HG03175 (cell line): ENCODE data around the gene FSTL4.

Experiments
- ATAC-seq: cut with Tn5 transposase; IDR thresholded peaks from one replicate; pipeline ENCODE4 v1.9.1; 2021; ENCODE audit warnings: mild to moderate bottlenecking, moderate library complexity; ENCODE audit not compliant: unreplicated experiment

FSTL4 gene

DNA sequence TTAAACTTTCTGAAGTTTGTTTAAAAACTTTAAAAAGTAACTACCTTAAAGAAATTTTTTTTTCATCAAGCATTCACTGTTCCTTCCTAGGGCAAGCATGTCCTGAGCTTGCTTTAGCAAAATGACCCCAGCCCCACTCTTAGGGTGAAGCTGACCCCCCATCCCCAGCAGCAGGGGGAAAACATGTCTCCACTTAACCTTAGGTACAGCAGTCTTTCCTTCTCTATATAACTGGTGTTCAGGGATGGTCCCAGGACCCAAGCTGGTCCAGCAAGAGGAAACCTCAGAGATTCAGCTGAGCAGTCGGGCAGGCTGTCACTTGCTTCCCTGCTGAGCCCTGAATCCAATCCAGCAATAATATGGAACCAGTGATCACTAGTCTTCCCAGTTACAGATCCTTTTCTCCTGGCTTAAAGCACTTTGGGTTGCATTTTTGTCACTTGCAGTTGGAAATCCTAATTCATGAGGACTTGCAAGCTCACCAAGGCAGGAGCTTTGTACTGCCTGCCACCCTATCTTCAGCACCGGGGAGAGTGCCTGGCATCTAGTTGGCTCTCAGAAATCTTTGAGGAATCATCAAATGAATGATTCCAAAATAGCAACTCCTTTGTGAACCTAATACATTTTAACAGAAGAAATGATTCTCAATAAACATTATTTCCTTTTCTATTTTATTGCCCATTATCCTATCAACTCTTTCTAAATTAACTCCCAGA is 91.2 kb downstream of the FSTL4 start:
- ATAC-seq: no peak

DNA sequence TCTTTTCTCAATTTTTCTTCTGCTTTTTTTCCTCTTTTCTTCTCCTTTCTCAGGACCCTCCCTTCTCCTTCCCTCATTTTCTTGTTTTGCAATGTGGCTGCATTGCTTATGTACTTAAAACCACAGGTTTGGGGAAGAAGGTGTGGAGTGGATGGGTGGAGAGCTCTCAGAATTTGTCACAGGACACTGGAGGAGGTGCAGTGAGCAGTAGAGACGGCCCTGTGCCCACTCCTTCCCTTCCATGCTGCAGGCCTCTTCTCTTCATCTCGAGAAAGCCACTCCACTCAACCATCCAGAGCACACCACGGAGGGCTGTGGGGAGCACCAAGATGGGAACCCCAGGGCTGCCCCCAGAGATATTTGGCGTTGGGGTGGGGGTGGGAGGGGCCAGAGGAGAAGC is 92.3 kb downstream of the FSTL4 start:
- ATAC-seq: no peak

DNA sequence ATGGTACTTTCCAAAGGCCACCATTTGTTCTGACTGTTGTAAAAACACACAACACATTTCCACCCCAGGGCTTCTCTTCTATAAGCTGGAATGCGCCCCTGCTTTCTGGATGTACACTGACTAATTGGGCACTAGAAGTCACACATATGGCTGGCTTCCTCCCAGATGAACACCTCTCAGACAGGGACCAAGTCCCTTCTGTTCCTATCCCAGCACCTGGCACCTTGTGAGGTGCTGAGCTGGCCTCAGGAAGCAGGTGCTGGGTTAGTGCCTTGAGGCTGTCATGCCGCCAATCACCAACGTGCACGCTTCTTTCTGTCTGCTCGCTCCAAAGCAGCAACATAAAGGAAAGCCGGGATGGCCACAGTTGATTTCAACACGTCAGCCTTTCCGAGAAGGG is 93.2 kb downstream of the FSTL4 start:
- no peak for ATAC-seq

DNA sequence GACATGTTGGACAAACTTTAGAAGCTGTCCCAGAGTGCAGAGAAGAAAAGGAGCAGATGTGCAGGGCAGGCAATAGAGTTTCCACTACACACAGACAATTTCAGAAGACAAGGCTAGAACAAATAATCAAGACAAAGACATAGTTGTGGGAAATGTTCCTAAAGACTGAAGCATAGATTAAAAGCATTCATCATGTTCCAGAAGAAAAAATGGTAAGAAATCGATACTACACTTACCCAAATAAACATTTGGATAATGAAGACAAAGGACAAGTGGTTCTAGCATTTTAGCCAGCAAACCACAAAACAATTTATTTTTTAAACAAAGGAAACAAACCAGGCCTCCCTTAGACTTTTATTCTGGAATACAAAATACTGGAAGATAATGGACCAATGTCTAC is 97.9 kb downstream of the FSTL4 start:
- ATAC-seq: no peak

DNA sequence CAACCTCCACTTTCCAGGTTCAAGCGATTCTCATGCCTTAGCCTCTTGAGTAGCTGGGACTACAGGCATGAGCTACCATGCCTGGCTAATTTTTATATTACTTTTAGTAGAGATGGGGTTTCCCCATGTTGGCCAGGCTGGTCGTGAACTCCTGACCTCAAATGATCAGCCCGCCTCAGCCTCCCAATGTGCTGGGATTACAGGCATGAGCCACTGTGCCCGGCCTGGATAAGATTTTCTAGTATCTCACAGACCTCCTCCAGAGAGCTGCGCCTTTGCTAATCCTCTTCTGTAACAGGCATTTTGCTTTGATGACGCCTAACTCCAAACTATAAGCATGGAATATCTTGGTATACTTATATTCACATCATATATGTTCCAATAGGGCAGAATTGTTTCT is 99.4 kb downstream of the FSTL4 start:
- no peak for ATAC-seq

DNA sequence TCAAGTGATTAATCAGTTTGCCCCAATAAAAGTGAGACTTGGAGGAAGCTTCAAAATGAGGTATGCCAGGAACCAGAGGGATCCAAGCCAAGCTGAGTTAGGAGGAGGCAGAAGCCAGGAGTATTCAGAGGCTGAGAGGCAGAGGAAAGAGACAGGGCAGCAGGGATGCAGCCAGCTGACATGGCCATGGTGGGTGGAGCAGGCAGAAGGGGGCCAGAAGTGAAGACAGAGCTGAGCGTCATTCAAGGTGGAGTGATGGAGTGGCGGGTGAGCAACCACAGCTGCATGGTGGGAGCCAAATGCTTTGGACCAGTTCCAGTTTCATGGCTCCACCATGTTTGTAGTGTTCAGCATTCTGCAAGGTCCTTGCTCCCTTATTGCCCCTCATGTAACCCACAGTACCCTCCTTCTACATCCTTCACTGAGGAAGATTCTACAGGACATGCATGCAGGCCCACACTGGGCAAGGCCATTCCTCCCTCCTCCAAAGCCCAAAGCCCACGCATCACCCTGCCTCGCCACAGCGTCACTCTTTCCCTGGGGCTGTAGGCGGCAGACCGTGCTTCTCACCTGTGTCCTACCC is 100.6 kb downstream of the FSTL4 start:
- no peak for ATAC-seq

DNA sequence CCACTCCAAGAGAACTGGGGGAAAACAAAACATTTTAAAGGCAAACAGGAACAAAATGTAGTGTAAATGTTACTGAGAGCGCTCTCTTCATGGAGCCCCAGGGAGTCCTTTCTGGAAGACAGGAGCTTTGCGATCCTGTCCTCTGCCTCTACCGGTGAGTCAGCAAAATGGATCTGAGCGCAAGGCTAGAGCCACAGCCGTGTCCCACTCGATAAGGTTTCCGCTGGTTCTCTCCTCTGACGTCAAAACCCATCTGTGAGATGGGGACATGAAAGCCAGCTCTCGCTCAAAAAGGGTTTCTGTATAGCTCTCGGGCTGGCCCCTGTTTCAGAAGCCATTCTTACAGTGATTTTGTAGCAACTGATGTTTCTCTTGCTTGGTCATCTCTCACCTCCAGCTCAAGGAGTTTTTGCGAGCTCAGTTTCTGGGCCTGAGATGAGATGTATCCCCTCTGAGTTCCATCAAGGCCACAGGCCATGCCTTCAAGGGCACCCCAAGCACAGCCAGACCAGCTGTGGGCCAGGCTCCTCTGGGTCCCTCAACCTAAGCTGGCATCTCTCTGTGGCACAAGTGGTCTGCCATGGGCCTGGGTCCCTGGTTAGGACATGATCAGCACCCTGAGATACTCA is 101.6 kb downstream of the FSTL4 start:
- no peak for ATAC-seq

DNA sequence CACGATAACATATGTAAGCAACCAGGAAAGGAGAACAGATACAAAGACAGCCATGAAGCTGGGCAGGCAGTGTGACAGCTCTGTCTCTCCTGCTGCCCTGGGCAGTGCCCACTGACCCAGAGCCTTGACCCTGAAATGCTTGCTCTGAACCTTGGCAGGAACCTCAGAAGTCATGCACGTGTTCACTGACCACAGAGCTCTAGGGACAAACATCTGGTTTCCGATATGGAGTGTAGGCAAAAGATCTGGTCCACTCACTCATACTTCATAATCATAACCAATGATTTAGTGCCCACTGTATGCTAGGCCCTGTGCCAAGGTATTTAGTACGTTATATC is 102.6 kb downstream of the FSTL4 start:
- no peak for ATAC-seq

DNA sequence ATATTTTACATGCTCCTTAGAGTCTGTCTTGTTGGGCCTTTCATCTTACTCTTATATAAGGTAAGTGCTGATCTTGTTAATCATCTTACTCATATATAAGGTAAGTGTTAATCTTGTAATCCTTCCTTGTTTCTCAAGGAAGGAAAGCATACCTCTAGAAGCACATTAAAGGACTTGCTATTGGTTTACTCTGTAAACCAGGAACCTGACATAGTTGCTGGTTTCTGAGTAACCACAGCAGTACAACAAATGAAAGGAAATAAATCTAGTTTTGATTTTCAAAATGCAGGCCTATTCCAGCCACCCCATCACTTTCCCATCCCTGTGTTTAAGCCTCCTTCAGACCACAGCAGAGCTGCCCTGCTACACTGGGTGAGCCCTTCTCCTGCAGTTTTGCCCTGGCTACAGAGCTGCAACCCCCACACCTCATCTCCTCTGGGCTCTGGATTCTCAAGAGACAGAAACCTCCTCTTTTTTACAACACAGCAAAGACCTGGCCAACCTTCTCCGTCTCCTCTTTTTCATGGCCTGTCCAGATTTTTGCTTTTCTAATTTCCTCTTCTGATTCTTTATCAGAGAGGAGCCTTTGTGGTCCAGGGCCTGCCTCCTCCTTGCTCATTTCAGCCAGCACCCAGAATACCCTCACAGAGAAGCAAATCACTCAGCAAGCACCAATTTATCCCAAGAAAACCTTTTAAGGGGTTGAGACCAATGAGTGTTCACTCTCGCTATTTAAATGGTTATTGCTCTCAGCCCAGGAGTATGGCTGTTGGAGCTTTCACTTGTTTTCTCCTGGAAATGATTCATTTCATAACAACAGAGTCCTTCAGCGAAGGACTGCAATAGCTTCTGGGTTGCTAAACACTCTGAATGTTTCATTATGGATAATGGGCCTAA is 103.2 kb downstream of the FSTL4 start:
- no peak for ATAC-seq

DNA sequence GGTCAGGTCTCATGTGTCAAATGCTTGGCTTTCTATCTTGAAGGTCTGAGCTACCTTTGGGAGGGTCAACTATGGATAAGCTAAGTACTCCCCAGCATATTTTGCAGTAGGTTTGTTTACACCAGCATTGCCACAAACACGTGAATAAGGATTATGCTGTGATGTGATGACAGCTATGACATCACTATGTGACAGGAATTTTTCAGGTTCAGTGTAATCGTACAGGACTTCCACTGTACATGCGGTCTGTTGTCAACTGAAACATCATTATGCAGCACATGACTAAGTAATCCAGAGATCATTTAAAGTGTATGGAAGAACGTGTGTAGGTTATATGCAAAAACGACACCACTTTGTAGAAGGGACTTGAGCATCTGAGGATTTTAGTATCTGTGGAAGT is 104.0 kb downstream of the FSTL4 start:
- no peak for ATAC-seq

DNA sequence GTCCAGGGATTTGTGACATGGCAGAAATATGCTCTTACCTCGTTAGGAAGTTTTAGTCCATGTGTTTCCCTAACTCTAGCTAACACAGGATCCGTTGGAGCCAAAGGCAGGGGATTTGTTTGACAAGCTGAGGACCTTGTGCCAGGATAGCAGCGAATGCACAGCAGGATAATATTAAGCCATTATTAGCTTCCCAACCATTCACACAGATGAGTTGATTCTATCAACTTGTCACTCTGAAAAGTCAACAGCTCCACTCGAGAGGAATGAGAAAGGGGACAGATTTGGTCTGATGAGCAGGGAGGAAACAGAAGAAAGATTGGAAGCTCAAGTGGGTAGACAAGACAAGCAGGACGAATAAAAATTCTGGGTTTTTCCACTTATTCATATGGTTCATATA is 106.2 kb downstream of the FSTL4 start:
- no peak for ATAC-seq

DNA sequence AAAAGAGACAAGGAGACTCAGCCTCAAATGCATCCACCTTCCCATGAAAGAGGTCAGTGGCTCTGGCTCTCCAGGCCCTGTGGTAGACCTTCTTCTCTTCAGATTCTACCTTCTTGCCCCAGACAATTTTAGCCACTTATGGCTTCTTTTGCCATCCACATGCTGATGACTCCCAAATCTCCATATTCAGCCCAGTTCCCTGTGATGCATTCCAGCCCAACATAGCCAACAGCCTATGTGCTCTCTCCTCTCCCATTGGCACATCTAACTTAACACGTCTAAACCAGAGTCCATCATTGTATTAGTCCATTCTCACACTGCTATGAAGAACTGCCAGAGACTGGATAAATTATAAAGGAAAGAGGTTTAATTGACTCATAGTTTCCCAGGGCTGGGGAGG is 108.8 kb downstream of the FSTL4 start:
- ATAC-seq: no peak

DNA sequence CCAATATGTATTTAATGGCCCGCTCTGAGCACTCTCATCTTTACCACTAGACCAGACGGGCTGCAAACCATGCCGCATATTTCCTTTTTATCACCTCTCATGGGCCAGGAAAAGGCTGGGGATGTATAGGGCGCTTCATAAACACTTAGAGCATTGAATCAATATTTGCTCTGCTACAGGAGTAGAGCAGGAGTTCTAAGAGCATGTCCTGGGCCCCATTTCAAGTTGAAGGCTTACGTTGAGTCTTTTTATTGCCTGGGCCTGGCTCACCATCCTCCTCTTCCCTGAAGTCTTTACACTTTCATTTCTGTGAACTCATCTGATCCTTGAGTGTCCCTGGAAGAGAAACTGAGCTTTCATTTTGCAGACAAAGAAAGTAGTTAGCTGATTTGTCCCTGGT is 112.4 kb downstream of the FSTL4 start:
- ATAC-seq: no peak

DNA sequence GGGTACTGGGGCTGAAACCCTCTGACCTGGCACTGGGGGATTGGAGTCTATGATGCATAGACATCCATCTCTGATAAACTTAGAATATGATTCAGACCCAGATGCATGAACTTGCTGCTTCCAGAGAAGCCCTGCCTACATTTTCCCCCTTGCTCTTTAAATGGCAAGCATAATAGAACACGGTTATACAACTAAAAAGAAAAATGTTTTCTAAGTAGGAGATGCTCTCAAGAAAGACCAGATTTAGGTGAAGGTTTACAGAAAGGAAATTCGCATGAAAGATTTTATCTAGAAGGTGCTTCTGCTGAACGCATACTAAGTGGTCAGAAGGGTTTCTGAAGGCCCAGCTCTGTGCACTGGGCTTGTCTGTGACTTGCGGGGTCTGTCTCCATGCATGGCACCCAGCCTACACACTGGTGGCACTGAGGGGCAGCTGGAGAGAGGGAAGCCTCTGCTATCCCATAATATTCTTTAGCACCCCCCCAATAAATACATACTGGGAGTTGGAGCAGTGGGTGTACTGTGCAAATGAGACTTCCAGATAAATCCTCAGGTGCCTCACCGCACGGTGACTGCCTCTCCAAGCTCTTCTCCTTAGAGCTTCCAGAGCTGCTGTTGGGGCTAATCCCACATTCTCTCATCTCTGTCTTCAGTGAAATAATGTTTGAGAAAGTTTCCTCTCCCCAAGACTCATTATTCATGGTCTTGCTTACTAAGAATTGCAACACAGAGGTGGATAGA is 114.6 kb downstream of the FSTL4 start:
- ATAC-seq: no peak

DNA sequence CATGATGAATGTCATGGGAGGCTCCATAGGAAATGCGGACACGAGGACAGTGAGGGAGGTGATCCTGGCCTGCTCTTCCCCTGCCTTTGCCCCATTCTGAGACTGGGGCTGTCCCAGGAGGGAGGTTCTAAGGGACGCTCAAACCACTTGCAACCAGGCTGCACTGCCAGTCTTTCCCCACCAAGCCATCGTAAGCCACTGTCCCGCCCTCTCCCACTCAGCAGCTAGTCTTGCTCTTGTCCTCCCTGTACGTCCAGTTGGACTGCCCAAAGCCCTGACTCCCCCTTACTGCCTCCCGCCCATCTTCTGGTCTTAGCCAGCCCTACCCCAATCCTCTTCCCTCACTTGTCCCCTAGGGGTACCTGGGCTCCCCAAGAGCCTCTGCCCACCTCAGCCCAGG is 115.7 kb downstream of the FSTL4 start:
- no peak for ATAC-seq

DNA sequence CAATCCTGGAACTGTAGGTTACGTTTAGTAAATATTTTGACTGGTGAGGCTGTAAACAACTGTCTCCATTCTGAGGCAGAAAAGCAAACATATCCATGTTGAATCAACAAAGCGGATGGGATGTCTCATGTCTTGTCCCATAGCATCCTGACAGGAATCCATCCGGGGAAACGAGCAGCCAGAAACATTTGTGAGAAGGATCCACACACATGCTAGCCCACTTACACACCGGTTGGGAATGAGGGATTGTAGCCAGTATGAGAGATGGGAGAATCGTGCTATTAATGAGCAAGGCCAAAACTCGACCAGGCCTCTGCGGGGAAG is 117.5 kb downstream of the FSTL4 start:
- no peak for ATAC-seq

DNA sequence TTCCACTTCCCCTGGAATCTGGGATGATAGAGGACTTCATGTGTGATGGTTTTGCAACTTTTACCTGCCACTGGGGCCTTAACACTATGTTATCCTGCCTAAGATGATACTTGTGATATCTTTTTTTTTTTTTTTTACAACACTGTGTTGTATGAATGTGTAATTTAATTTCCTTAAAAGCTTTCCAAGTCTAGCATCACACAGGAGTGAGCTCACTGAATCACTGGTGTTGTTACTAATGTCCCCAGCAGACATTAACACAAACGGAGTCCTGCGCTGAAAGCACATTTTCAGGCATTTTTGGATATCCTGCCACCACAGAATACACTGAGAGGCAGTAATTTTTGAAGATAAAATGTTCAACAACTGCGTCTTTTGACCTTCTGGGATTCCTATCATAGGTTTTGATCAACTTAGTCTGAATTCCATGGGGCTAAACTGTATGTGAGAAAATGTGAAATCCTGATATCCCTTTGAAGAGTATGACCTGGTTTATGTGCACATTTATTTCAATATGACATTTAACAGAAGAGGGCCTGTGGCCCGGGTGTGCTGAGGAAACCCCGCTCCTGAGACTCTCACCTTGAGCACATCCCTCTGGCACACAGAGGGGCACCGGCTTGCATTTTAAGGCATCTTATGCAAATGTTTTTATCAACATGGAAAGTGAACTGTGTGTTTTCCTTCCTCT is 118.0 kb downstream of the FSTL4 start:
- no peak for ATAC-seq

DNA sequence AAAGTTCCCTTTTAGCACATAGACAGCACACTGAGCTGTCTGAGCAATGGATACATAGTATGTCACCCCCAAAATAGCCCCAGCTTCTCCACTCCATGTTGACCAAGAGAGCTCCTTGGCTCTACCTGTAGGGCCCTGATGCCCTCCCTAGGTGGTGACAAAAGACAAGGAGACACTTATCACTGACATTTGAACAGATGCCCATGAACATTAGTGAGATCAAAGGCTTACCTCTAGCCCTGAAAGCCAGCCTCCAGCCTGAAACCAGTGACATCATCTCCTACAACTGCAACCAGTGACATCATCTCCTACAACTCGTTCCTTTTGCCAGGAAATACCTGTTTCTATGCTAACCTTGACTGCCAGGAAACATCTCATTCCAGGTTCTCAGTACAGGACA is 122.7 kb downstream of the FSTL4 start:
- no peak for ATAC-seq

DNA sequence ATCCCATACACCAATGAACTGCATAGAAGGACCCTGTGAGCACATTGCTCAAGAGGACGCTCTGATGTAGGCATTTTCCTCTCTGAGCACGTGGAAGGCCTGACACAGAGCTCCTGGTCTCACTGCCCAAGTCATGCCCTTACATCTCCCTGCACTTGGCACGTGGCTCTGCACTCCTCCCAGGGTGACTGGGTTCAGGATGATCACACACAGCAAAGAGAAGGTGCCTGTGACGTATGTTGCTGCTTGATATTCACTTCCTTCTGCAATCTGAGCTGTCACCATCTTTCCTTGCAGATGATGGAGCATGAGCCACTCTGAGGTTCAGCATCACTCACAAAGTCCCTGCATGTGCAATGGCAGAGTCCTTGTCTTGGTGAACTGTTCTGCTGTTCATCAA is 125.2 kb downstream of the FSTL4 start:
- ATAC-seq: no peak

DNA sequence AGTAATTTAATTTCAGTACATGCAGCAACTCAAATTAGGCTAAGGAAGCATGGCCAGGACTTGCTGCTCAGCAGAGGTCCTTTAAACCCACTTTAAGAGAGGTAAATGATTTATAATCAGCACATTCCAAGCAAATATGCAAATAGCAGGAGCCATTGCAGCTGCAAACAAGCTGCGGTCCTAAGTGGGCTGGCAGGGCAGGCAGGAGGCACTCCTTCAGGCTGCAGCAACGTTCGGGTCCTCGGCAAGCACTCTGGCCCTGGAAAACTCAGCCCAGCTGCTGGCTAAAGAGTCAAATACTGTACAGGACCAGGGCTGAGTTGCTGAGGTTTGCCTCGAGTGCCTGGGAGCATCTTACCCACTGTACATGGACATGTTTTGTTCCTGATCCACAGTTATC is 126.9 kb downstream of the FSTL4 start:
- no peak for ATAC-seq
